Neural cell (in vitro differentiated cells): ENCODE data around the gene DENND10.

ENCODE experiments used
- CTCF ChIP-seq: fragments of 450-650 bp; IDR thresholded peaks from 2 replicates; pipeline ENCODE4 v1.5.1; 2014; ENCODE audit warnings: antibody characterized with exemption, mild to moderate bottlenecking, moderate library complexity; ENCODE audit not compliant: poor library complexity, severe bottlenecking
- EP300 ChIP-seq: fragments of 450-650 bp; conservative IDR thresholded peaks from 2 replicates; pipeline ENCODE4 v1.6.1; 2014; ENCODE audit warnings: antibody characterized with exemption, mild to moderate bottlenecking, moderate library complexity; ENCODE audit not compliant: poor library complexity, severe bottlenecking
- EZH2 ChIP-seq: fragments of 200-600, 300-800 bp; shearing (Covaris generic), sonication (generic); IDR thresholded peaks from 2 replicates; pipeline ENCODE4 v1.6.1; 2014; ENCODE audit warnings: antibody characterized with exemption, low read length, borderline replicate concordance, mild to moderate bottlenecking; ENCODE audit not compliant: insufficient read depth, poor library complexity, severe bottlenecking
- MXI1 ChIP-seq: fragments of 450-650 bp; conservative IDR thresholded peaks from 2 replicates; pipeline ENCODE4 v1.6.1; 2014; ENCODE audit warnings: antibody characterized with exemption, mild to moderate bottlenecking; ENCODE audit not compliant: poor library complexity, severe bottlenecking
- POLR2AphosphoS5 ChIP-seq: IDR thresholded peaks from 2 replicates; pipeline ENCODE4 v1.6.1; 2012
- REST ChIP-seq: IDR thresholded peaks from 2 replicates; pipeline ENCODE4 v1.6.1; 2012; ENCODE audit warnings: borderline replicate concordance
- TAF1 ChIP-seq: IDR thresholded peaks from 2 replicates; pipeline ENCODE4 v1.6.1; 2012; ENCODE audit warnings: low read depth

- no peak for TF ChIP-seq POLR2AphosphoS5
- TF ChIP-seq CTCF: no peak
- no peak for TF ChIP-seq TAF1
- TF ChIP-seq EZH2: no peak
- no peak for TF ChIP-seq REST
- TF ChIP-seq EP300: no peak
- TF ChIP-seq MXI1: no peak
Observed at GRCh38 chr10:119060107-119060506, 43.8 kb upstream of the DENND10 start.
